HEK293 (cell line): ENCODE results near the gene MYOCOS.

Source experiments
- CTCF ChIA-PET: fragments of 350-600 bp; formaldehyde crosslinking; extraction: SDS; loops from one replicate; lab custom pipeline; 2021; ENCODE audit warnings: antibody characterized with exemption; lab: Yijun Ruan, JAX
- POLR2A ChIA-PET: fragments of 300-600 bp; formaldehyde crosslinking; extraction: SDS; loops from one replicate; lab custom pipeline; 2020; ENCODE audit warnings: antibody characterized with exemption, inconsistent platforms; lab: Yijun Ruan, JAX
- H3K27ac ChIP-seq: fragments of 200-500 bp; sonication (Bioruptor generic); 2 replicates; pipeline ENCODE4 v1.5.1; 2014; ENCODE audit warnings: low read depth, low read length, control low read depth, inconsistent platforms; ENCODE audit errors: extremely low read depth
- H3K36me3 ChIP-seq, 2 experiments: fragments of 200-500 bp in 1 of 2; sonication (Bioruptor generic) in 1 of 2; 1 replicate in 1 of 2; 2 replicates in 1 of 2; pipeline ENCODE4 v1.5.1; 2014 to 2017; ENCODE audit warnings: inconsistent platforms in 2 of 2, low read length in 2 of 2; ENCODE audit not compliant: control insufficient read depth in 2 of 2, insufficient read depth in 1 of 2
- H3K4me1 ChIP-seq: fragments of 200-500 bp; sonication (Bioruptor generic); 2 replicates; pipeline ENCODE4 v1.5.1; 2014; ENCODE audit warnings: mild to moderate bottlenecking, low read length, inconsistent platforms; ENCODE audit not compliant: control insufficient read depth, insufficient read depth
- H3K4me3 ChIP-seq: 2 replicates; pipeline ENCODE4 v1.5.1; 2011; ENCODE audit warnings: low read depth, mild to moderate bottlenecking, control low read depth, low read length, moderate library complexity
- H3K9me3 ChIP-seq: fragments of 200-500 bp; sonication (Bioruptor generic); 2 replicates; pipeline ENCODE4 v1.5.1; 2014; ENCODE audit warnings: low read depth, low read length, inconsistent platforms; ENCODE audit not compliant: control insufficient read depth, insufficient read depth
- AEBP2 ChIP-seq: fragments of 450-650 bp; formaldehyde crosslinking; IDR thresholded peaks from 2 replicates; pipeline ENCODE4 v1.5.1; 2016; ENCODE audit warnings: missing biosample characterization, missing genetic modification characterization, borderline replicate concordance
- ATF2 ChIP-seq: fragments of 450-650 bp; formaldehyde crosslinking; IDR thresholded peaks from 2 replicates; pipeline ENCODE4 v1.5.1; 2016; ENCODE audit warnings: missing biosample characterization, missing genetic modification characterization, low read depth
- GLIS1 ChIP-seq: fragments of 450-650 bp; formaldehyde crosslinking; IDR thresholded peaks from 2 replicates; pipeline ENCODE4 v1.5.1; 2016; ENCODE audit warnings: missing biosample characterization, missing genetic modification characterization
- HOXC10 ChIP-seq: sonication (generic); formaldehyde crosslinking; IDR thresholded peaks from 2 replicates; pipeline ENCODE4 v1.8.1; 2023; ENCODE audit warnings: mild to moderate bottlenecking, missing genetic modification reagents
- PATZ1 ChIP-seq: fragments of 450-650 bp; formaldehyde crosslinking; IDR thresholded peaks from 2 replicates; pipeline ENCODE4 v1.5.1; 2016; ENCODE audit warnings: missing biosample characterization, missing genetic modification characterization
- PRDM4 ChIP-seq: fragments of 450-650 bp; formaldehyde crosslinking; IDR thresholded peaks from 2 replicates; pipeline ENCODE4 v1.5.1; 2017; ENCODE audit warnings: missing biosample characterization, missing genetic modification characterization
- PRDM6 ChIP-seq: fragments of 450-650 bp; formaldehyde crosslinking; IDR thresholded peaks from 2 replicates; pipeline ENCODE4 v1.5.1; 2017; ENCODE audit warnings: missing biosample characterization, missing genetic modification characterization
- YY1 ChIP-seq: fragments of 450-650 bp; formaldehyde crosslinking; IDR thresholded peaks from 2 replicates; pipeline ENCODE4 v1.5.1; 2018; ENCODE audit warnings: missing biosample characterization, missing genetic modification characterization
- YY2 ChIP-seq: fragments of 450-650 bp; formaldehyde crosslinking; IDR thresholded peaks from 2 replicates; pipeline ENCODE4 v1.5.1; 2016; ENCODE audit warnings: missing biosample characterization, missing genetic modification characterization
- ZBTB11 ChIP-seq: fragments of 450-650 bp; formaldehyde crosslinking; conservative IDR thresholded peaks from 2 replicates; pipeline ENCODE4 v1.5.1; 2016; ENCODE audit warnings: low read depth, missing biosample characterization, missing genetic modification characterization
- ZBTB26 ChIP-seq: fragments of 450-650 bp; formaldehyde crosslinking; optimal IDR thresholded peaks from 2 replicates; pipeline ENCODE3; 2016; ENCODE audit warnings: missing biosample characterization, mild to moderate bottlenecking, missing genetic modification characterization
- ZNF10 ChIP-seq: fragments of 450-650 bp; formaldehyde crosslinking; IDR thresholded peaks from 2 replicates; pipeline ENCODE4 v1.5.1; 2017; ENCODE audit warnings: missing biosample characterization, missing genetic modification characterization
- ZNF26 ChIP-seq: fragments of 450-650 bp; formaldehyde crosslinking; IDR thresholded peaks from 2 replicates; pipeline ENCODE4 v1.5.1; 2016; ENCODE audit warnings: missing biosample characterization, missing genetic modification characterization
- ZNF292 ChIP-seq: fragments of 450-650 bp; formaldehyde crosslinking; IDR thresholded peaks from 2 replicates; pipeline ENCODE4 v1.5.1; 2016; ENCODE audit warnings: low read depth, missing biosample characterization, missing genetic modification characterization, borderline replicate concordance
- ZNF529 ChIP-seq: fragments of 450-650 bp; formaldehyde crosslinking; IDR thresholded peaks from 2 replicates; pipeline ENCODE4 v1.5.1; 2017; ENCODE audit warnings: missing genetic modification characterization, missing biosample characterization; ENCODE audit not compliant: insufficient replicate concordance
- ZNF704 ChIP-seq: fragments of 450-650 bp; formaldehyde crosslinking; IDR thresholded peaks from 2 replicates; pipeline ENCODE4 v1.5.1; 2016; ENCODE audit warnings: missing biosample characterization, missing genetic modification characterization

MYOCOS gene

GRCh38 chr1:171622152-171622462 is at the start of gene MYOCOS:
Gene MYOCOS (plus strand): TSS chr1:171622243. CDS start chr1:171623884, 1,641 bp downstream.
- Histone ChIP-seq H3K36me3 (no peaks in the 10 kb centered on the region), H3K27ac (no peak within 1 kb of the TSS), H3K9me3 (no peaks in the 10 kb centered on the region), H3K4me3 (no peak within 1 kb of the TSS), H3K4me1 (no peaks in the 10 kb centered on the region)
- ChIA-PET POLR2A (interaction anchor here (0.6 kb wide), 1 partner anchor 358 kb away, joined by 3 read pairs; no protein-coding TSS in a partner anchor), CTCF (interaction anchor here (0.6 kb wide), 1 partner anchor 55 kb away, joined by 3 read pairs; no protein-coding TSS in a partner anchor)
- TF ChIP-seq ATF2 (no peak), GLIS1 (tag by site-specific recombination) (no peak), HOXC10 (CRISPR knock-in tag) (no peak), PATZ1 (no peak), PRDM4 (tag by site-specific recombination) (no peak)

- no peaks in the 10 kb centered on the region for H3K4me1 ChIP-seq
- ChIA-PET CTCF (no interaction called here), POLR2A (no interaction called here)
- peaks cover 48 to 84% of the 10 kb centered on the region in 2 experiments for H3K36me3 ChIP-seq
- no peak overlapping the region for H3K27ac ChIP-seq
- no peaks in the 10 kb centered on the region for H3K9me3 ChIP-seq
- TF ChIP-seq ZNF26 (tag by site-specific recombination) (no peak), ZBTB26 (tag by site-specific recombination) (no peak), AEBP2 (tag by site-specific recombination) (no peak), ZBTB11 (tag by site-specific recombination) (no peak), ZNF10 (tag by site-specific recombination) (no peak), PRDM6 (tag by site-specific recombination) (no peak), ZNF292 (no peak), YY1 (tag by site-specific recombination) (no peak), ZNF704 (tag by site-specific recombination) (no peak), YY2 (tag by site-specific recombination) (no peak), ZNF529 (no peak)
- H3K4me3 ChIP-seq: no peak overlapping the region
These were observed 45.9 kb upstream of the MYOCOS start for GRCh38 chr1:171576144-171576543.
